HG03442 (cell line): ENCODE measurements around the gene DUSP8.
"Not testable (repeated sequence)": the region's sequence is repeated elsewhere in the genome, so short reads cannot be mapped to it uniquely, and the experiment has no call there.

Experiments
- ATAC-seq: cut with Tn5 transposase; IDR thresholded peaks from one replicate; pipeline ENCODE4 v1.9.1; 2021; ENCODE audit warnings: mild to moderate bottlenecking, moderate library complexity; ENCODE audit not compliant: unreplicated experiment

The DUSP8 gene, protein sequence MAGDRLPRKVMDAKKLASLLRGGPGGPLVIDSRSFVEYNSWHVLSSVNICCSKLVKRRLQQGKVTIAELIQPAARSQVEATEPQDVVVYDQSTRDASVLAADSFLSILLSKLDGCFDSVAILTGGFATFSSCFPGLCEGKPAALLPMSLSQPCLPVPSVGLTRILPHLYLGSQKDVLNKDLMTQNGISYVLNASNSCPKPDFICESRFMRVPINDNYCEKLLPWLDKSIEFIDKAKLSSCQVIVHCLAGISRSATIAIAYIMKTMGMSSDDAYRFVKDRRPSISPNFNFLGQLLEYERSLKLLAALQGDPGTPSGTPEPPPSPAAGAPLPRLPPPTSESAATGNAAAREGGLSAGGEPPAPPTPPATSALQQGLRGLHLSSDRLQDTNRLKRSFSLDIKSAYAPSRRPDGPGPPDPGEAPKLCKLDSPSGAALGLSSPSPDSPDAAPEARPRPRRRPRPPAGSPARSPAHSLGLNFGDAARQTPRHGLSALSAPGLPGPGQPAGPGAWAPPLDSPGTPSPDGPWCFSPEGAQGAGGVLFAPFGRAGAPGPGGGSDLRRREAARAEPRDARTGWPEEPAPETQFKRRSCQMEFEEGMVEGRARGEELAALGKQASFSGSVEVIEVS

DNA sequence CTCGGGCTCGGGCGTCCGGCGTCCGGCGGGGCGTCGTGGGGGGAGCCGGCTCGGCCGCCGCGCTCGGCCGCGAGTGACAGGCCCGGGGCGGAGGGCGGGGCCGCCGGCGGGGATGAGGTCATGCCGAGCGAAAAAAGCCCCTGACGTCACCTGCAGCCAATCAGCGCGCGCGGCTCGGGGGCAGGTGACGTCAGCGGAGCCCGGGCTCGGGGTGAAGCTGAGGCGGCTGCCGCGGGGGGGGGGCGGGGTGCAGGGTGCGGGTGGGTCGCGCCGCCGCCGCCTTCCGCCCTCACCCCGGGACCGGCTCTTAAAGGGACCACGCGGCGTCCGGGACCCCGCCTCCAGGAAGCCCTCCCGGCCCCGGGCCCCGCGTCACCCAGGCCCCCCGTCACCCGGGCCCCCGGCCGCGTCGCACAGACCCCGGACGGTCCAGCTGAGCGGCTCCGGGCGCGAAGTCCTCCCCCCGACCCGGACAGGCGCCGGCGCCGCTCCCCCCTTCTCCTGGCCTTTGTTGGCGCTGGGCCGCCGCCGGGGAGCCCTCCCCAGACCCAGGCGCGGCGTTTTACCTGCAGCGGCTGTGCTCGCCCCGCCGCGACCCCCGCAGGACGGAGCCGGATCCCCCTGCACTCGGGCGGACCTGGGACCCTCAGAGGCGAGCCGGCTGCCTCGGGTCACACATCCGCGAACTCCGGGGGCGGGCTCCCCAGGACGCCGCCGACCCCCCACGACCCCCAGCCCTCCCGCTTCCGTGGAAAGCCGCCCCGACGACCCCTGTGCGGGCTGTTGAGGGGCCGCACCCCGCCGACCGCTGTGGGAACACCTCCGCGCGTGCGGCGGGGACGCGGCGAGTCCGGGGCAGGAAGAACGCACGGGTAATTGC, at the start of gene DUSP8:
TSS of gene DUSP8 (minus strand) at position 75 of the 880 bp plus-strand sequence. CDS start 6,445 bp downstream, outside the sequence.
- ATAC-seq: peak; percentile 50

- ATAC-seq: no peak
These were observed 47.4 kb upstream of the DUSP8 start for GRCh38 chr11:1619449-1619848.

DNA sequence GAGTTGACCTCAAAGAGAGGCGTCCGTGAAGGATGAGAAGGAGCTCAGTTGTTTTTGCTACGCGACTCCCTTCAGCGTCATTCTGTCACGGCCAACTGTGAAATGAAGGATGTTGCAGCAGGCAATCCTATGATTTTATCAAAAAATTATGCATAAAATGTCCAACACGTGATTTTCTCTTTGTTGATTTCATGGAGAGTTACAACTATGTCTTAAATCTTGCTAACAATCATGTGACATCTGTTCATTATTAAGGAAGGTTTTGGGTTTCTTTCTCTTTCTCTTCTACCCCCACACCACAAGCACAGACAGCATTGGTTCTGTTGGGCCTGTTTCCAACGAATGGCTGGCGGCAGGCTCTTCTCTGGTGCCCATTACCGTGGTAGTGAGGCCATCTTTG, 46.2 kb upstream of the DUSP8 start:
- ATAC-seq: no peak

DNA sequence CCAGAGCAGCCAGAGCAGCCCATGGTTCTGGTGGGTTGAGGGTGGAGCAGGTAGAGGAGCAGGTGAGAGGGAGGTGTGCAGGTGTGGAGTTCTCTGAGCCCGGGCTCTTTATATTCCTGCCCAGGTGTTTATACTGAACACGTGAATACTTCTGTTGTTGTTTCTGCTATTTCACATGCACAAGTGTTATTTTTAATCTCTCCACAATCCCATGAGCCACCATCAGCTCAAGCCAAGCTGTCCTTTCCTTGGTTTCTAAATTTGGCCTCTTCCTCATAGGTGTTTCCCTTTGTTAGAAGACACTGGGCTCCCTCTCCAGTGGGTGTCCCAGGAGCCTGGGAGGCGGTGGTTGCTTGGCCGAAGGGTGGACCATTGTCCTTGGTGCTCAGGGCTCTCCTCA, 36.3 kb upstream of the DUSP8 start, which contains the start of gene KRTAP5-3:
TSS of gene KRTAP5-3 (minus strand) at position 101 of the 400 bp plus-strand sequence. CDS start at position 23, 78 bp downstream.
- ATAC-seq: no peak

- ATAC-seq: not testable (repeated sequence)
These were observed 35.8 kb upstream of the DUSP8 start for GRCh38 chr11:1607901-1608300.

- not testable (repeated sequence) for ATAC-seq
These were observed 35.2 kb upstream of the DUSP8 start for GRCh38 chr11:1607156-1607845.

- ATAC-seq: not testable (repeated sequence)
These were observed 33.9 kb upstream of the DUSP8 start for GRCh38 chr11:1605923-1606322.

- no peak for ATAC-seq
These were observed 32.6 kb upstream of the DUSP8 start for GRCh38 chr11:1604711-1605110.

DNA sequence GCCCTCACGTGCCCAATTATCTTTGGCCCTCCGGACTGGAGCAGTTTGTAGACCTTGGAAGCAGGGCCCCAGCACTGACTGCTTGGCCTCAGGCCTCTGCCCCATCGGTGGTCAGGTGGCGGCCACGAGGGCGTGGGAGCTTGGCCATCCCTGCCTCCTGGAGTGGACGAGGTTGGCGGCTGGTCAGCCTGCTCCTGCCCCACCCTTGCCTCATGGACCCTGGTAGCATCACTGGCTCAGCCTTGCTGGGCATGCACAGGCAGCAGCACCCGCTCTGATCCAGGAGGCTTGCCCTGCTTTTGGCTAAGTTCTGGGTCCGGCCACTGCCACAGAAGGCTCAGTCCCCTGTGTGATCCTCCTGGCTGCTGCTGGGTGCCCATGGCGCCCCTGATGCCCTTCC, 32.1 kb upstream of the DUSP8 start:
- ATAC-seq: no peak

- ATAC-seq: no peak
These were observed 31.6 kb upstream of the DUSP8 start for GRCh38 chr11:1603629-1604028.

DNA sequence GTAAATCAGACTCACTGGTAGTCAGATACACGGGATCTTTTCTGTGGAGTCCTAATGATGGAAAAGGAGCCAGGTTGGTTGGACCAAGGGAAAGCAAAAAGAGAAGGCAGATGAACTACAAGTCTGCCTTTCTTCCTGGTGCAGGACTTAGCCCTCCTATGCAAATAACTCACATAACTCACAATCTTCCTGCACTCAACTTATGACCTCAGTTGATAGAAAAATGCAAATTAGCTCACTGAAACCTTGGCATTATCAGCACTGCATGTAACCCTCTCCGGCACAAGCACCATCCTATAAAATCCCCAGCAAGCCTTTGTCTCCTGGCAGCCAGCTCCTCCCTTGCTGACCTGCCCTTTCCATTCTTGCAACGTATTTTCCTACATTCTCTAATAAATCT, 29.6 kb upstream of the DUSP8 start:
- ATAC-seq: not testable (repeated sequence)

GRCh38 chr11:1600626-1601025, 28.6 kb upstream of the DUSP8 start:
- no peak for ATAC-seq

DNA sequence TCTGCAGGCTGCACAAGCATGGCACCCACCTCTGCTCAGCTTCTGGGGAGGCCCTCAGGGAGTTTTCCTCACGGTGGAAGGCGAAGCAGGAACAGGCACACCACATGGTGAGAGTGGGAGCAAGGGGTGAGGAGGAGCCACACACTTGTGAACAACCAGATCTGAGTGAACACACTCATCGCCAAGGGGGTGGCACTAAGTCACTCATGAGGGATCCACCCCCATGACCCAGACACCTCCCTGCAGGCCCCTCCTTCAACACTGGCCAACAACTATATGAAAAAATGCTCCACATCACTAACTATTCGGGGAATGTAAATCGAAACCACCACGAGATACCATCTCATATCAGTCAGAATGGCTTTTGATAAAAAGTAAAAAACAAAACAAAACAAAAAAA, 26.7 kb upstream of the DUSP8 start:
- ATAC-seq: no peak

- ATAC-seq: not testable (repeated sequence)
These were observed 26.3 kb upstream of the DUSP8 start for GRCh38 chr11:1598406-1598805.

GRCh38 chr11:1597994-1598380, 25.9 kb upstream of the DUSP8 start, which contains the start of gene KRTAP5-2:
Gene KRTAP5-2 (minus strand): TSS chr11:1598294. CDS start chr11:1598250, 44 bp downstream.
- no peak for ATAC-seq

GRCh38 chr11:1597331-1597993, 25.4 kb upstream of the DUSP8 start:
- no peak for ATAC-seq

GRCh38 chr11:1596576-1597121, 24.6 kb upstream of the DUSP8 start:
- ATAC-seq: not testable (repeated sequence)

DNA sequence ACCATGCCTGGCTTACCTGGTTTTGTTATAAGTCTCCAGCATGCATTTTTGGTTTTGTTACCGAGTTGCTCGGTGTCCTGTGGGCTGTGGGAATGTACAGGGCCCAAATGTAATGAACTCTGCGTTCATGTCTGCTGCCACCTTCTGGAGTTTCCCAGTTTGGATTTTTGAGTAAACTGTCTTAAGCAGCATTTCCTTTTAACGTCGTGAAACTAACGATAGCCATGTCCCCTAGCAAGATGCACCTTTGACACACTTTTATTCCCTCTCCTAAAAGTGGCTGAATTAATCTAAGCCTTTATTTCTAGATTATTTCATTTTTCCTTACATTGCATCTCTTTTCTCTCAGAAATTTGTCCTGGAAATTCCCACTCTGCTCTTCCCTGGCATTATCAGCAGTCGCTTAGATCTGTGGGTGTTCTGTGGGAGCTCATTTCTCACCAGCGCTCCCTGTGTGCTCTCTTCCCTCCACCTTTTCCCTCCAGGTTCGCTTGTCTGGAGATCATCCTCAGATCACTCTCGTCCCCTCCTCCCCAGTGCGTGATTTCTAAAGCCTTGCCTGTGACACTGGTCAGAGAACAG, 24.0 kb upstream of the DUSP8 start:
- ATAC-seq: not testable (repeated sequence)

DNA sequence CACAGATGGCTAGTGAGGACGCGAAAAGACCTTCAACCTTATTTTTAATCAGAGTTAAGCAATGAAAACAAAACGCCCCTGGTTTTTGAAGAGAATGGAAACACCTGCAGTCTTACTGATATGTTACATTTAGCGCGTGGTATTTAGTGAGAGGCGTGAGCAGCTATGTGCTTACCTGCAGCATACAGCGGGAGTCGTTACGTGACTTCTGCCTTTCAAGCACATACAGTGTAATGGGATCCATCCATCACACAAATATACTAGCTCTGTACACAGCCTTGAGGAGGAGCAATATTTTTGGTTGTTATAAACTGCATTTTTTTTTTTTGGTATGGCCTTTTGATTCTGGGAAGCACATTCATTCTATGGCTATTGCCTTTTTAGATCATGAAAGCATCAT, 20.6 kb upstream of the DUSP8 start:
- ATAC-seq: no peak
